ENCODE measurements around the gene MRPL22. TPM values are rescaled to one million over a fixed set of nuclear protein-coding genes. Genes with fewer than 3 reads are reported as not detected.

The MRPL22 gene
- total RNA-seq, 1 experiment from 2014 or later, result 77.2 TPM

GRCh38 chr5:154934881-154935280, 6.0 kb upstream of the MRPL22 start:
- peaks cover 5% of the 10 kb centered on the region for H3K23me2 ChIP-seq (ENCODE audit: insufficient read length, low read depth, low read length, poor library complexity, severe bottlenecking)
- Mint-ChIP-seq H3K4me1 (peaks cover 7 to 11% of the 10 kb centered on the region in 2 experiments), H3K27ac (no peak overlapping the region), H3K9me3 (no peaks in the 10 kb centered on the region), H3K27me3 (ENCODE audit: low read depth) (no peaks in the 10 kb centered on the region), H3K36me3 (ENCODE audit: insufficient read depth in 1 of 3, low read depth in 3 of 3) (peaks cover 25 to 45% (median 36%) of the 10 kb centered on the region in 3 experiments), H3K4me3 (no peak overlapping the region)
- DNase-seq, result no peak
- H2BK12ac ChIP-seq (ENCODE audit: insufficient read length, low read depth, low read length), result no peak overlapping the region
- no peak overlapping the region for H2BK5ac ChIP-seq (ENCODE audit: insufficient read length, low read length)
- H4K20me1 ChIP-seq (ENCODE audit: control insufficient read depth, insufficient read depth, insufficient read length), result no peaks in the 10 kb centered on the region
- no peaks in the 10 kb centered on the region for H3K9me3 ChIP-seq (ENCODE audit: control insufficient read depth, low read depth, low read length)
- H3K4me2 ChIP-seq (ENCODE audit: insufficient read depth, insufficient read length, low read length), result no peak overlapping the region
- no peak overlapping the region for H2BK120ac ChIP-seq (ENCODE audit: low read depth, low read length, poor library complexity, severe bottlenecking)
- no peak overlapping the region for H3K23ac ChIP-seq (ENCODE audit: insufficient read length, low read depth, low read length)
- H3K9ac ChIP-seq (ENCODE audit: extremely low read depth, insufficient read length, low read length), result no peak overlapping the region
- no peak overlapping the region for H2BK15ac ChIP-seq (ENCODE audit: low read depth, low read length)
- no peak overlapping the region for H4K8ac ChIP-seq (replicated peaks; ENCODE audit: insufficient read length, low read depth, low read length)
- no peak overlapping the region for H3K27ac ChIP-seq (ENCODE audit: insufficient read length, low read depth, low read length)
- no peak overlapping the region for H3T11ph ChIP-seq (ENCODE audit: low read length)
- H2AFZ ChIP-seq (ENCODE audit: low read length), result no peak overlapping the region
- H3K27me3 ChIP-seq (ENCODE audit: insufficient read depth, low read length), result no peaks in the 10 kb centered on the region
- H3K14ac ChIP-seq (ENCODE audit: insufficient read depth, low read length), result no peak overlapping the region
- H3K4ac ChIP-seq (ENCODE audit: low read depth, low read length), result no peak overlapping the region
- no peak overlapping the region for H2AK5ac ChIP-seq (ENCODE audit: insufficient read length, low read length)
- no peak overlapping the region for H4K91ac ChIP-seq (ENCODE audit: insufficient read length, low read depth, low read length)
- H3K79me2 ChIP-seq (ENCODE audit: insufficient read depth, low read length), result peaks cover 4% of the 10 kb centered on the region
- no peak overlapping the region for H2BK20ac ChIP-seq (ENCODE audit: low read depth, low read length, poor library complexity, severe bottlenecking)
- no peak overlapping the region for H3K18ac ChIP-seq (ENCODE audit: insufficient read length, low read depth, low read length)
- H3K79me1 ChIP-seq (ENCODE audit: insufficient read depth, low read depth, low read length, poor library complexity, severe bottlenecking), result no peaks in the 10 kb centered on the region
- no peak overlapping the region for H3K56ac ChIP-seq (ENCODE audit: insufficient read length, low read depth, low read length)
- no peak overlapping the region for H4K5ac ChIP-seq (ENCODE audit: insufficient read length, low read depth, low read length)
- no peaks in the 10 kb centered on the region; the same call in 1 of the 2 replicates for H3K4me1 ChIP-seq (ENCODE audit: insufficient read depth, low read length)
- TF ChIP-seq CTCF (conservative IDR thresholded peaks at IDR 0.05), result no peak
